Stomach (tissue), 4 donors: Measurements from ENCODE around the gene PTGDS.

Experiments
- CTCF ChIP-seq, 7 experiments: fragments of 450-650 bp in 4 of 7; fragments of 200-600 bp in 3 of 7; sonication (generic) in 3 of 7; IDR thresholded peaks; one replicate each; pipeline ENCODE4 v1.5.1; 2016 to 2019; ENCODE audit warnings: antibody characterized with exemption in 7 of 7, control low read depth in 2 of 7, mild to moderate bottlenecking in 1 of 7
- POLR2A ChIP-seq, 4 donors: fragments of 450-650 bp; IDR thresholded peaks; one replicate each; pipeline ENCODE4 v1.6.1; 2016; ENCODE audit warnings: antibody characterized with exemption in 4 of 4, control low read depth in 2 of 4, mild to moderate bottlenecking in 1 of 4, moderate library complexity in 1 of 4

- TF ChIP-seq CTCF (IDR thresholded peaks at IDR 0.05) (no peak), POLR2A (IDR thresholded peaks at IDR 0.05) (no peak)
Observed at GRCh38 chr9:137002646-137003041, 25.3 kb downstream of the PTGDS start.
